H1 (cell line): ENCODE data around the gene SUGP1. TPM values are rescaled to one million over a fixed set of nuclear protein-coding genes. Genes with fewer than 3 reads are reported as not detected.

Source experiments
- CTCF ChIA-PET: fragments of 300-600 bp; sonication (Branson Sonifier 250); formaldehyde crosslinking; loops from one replicate; lab custom pipeline; 2021; ENCODE audit not compliant: partially characterized antibody; lab: Charles Lee
- POLR2A ChIA-PET: fragments of 300-600 bp; sonication (Branson Sonifier 250); formaldehyde crosslinking; loops from one replicate; lab custom pipeline; 2021; ENCODE audit warnings: inconsistent platforms; ENCODE audit not compliant: partially characterized antibody; lab: Charles Lee
- DNase-seq, 2 experiments: peaks; one replicate each; pipeline versions ENCODE4 v3.0.0 to v3.0.0-alpha.2; 2010 to 2022; ENCODE audit warnings: low spot score in 2 of 2, low read depth in 1 of 2, mixed read lengths in 1 of 2
- FAIRE-seq: peaks from 2 replicates; lab custom pipeline; 2011; peaks lifted over from hg19 to GRCh38; lab: Jason Lieb, UNC
- H2AFZ ChIP-seq: 2 replicates; pipeline ENCODE4 v1.8.1; 2012; ENCODE audit warnings: low read length, inconsistent platforms
- H2AK5ac ChIP-seq: 2 replicates; pipeline ENCODE4 v1.6.1; 2013; ENCODE audit warnings: low read depth, low read length
- H2BK120ac ChIP-seq: replicated peaks from 2 replicates; pipeline ENCODE3; 2013; ENCODE audit warnings: low read depth, low read length, inconsistent platforms
- H2BK12ac ChIP-seq: 2 replicates; pipeline ENCODE4 v1.6.1; 2013; ENCODE audit warnings: low read depth, low read length
- H2BK15ac ChIP-seq: 2 replicates; pipeline ENCODE4 v1.6.1; 2013; ENCODE audit warnings: low read length
- H2BK20ac ChIP-seq: 2 replicates; pipeline ENCODE4 v1.6.1; 2013; ENCODE audit warnings: low read length
- H2BK5ac ChIP-seq: 2 replicates; pipeline ENCODE4 v1.6.1; 2013; ENCODE audit warnings: low read depth, low read length
- H3K14ac ChIP-seq: 2 replicates; pipeline ENCODE4 v1.6.1; 2013; ENCODE audit warnings: inconsistent platforms; ENCODE audit not compliant: insufficient read length
- H3K18ac ChIP-seq: 2 replicates; pipeline ENCODE4 v1.6.1; 2013; ENCODE audit warnings: low read length; ENCODE audit errors: extremely low read depth
- H3K23ac ChIP-seq: 2 replicates; pipeline ENCODE4 v1.6.1; 2013; ENCODE audit warnings: inconsistent platforms; ENCODE audit not compliant: insufficient read length
- H3K23me2 ChIP-seq: 2 replicates; pipeline ENCODE4 v1.6.1; 2013; ENCODE audit warnings: low read depth, low read length
- H3K27ac ChIP-seq: 2 replicates; pipeline ENCODE4 v1.6.1; 2011; ENCODE audit warnings: low read depth, low read length, inconsistent platforms
- H3K27me3 ChIP-seq, 4 experiments: replicated peaks in 1 of 4; 1 replicate in 1 of 4; 2 replicates in 3 of 4; pipeline versions ENCODE4 v1.6.1 to v1.8.1; 2011 to 2013; ENCODE audit warnings: low read length in 3 of 4, mild to moderate bottlenecking in 3 of 4, inconsistent platforms in 2 of 4, mixed read lengths in 2 of 4, moderate library complexity in 1 of 4; ENCODE audit not compliant: control insufficient read depth in 3 of 4, insufficient read depth in 3 of 4; ENCODE audit errors: extremely low read depth in 1 of 4
- H3K36me3 ChIP-seq, 4 experiments: 2 replicates each; pipeline versions ENCODE4 v1.6.1 to v1.8.1; 2011 to 2013; ENCODE audit warnings: mild to moderate bottlenecking in 4 of 4, low read length in 3 of 4, moderate library complexity in 2 of 4, control low read depth in 1 of 4, inconsistent platforms in 1 of 4; ENCODE audit not compliant: insufficient read depth in 4 of 4, control insufficient read depth in 2 of 4
- H3K4ac ChIP-seq: replicated peaks from 2 replicates; pipeline ENCODE3; 2013; ENCODE audit warnings: low read length, low read depth, mixed read lengths, inconsistent platforms; ENCODE audit not compliant: insufficient read length
- H3K4me1 ChIP-seq, 4 experiments: replicated peaks in 1 of 4; 1 replicate in 1 of 4; 2 replicates in 3 of 4; pipeline versions ENCODE4 v1.6.1 to v1.8.1; 2011 to 2013; ENCODE audit warnings: low read length in 3 of 4, inconsistent platforms in 2 of 4, mixed read lengths in 1 of 4; ENCODE audit not compliant: insufficient read depth in 4 of 4, control insufficient read depth in 3 of 4
- H3K4me2 ChIP-seq, 2 experiments: 2 replicates each; pipeline versions ENCODE4 v1.6.1 to v1.8.1; 2011 to 2013; ENCODE audit warnings: low read depth in 2 of 2, low read length in 2 of 2, control low read depth in 1 of 2, inconsistent platforms in 1 of 2, mild to moderate bottlenecking in 1 of 2; ENCODE audit not compliant: insufficient read depth in 1 of 2
- H3K4me3 ChIP-seq, 4 experiments: fragments of 200-600, 300-600 bp in 1 of 4; sonication (generic), shearing (Covaris generic), sonication (Bioruptor Twin) in 1 of 4; 2 replicates each; pipeline versions ENCODE4 v1.5.1 to v1.8.1; 2011 to 2016; ENCODE audit warnings: low read length in 4 of 4, low read depth in 3 of 4, control low read depth in 2 of 4, inconsistent platforms in 2 of 4, mild to moderate bottlenecking in 2 of 4, mixed read lengths in 1 of 4, moderate library complexity in 1 of 4; ENCODE audit not compliant: insufficient read depth in 2 of 4; ENCODE audit errors: extremely low read depth in 1 of 4
- H3K56ac ChIP-seq: replicated peaks from 2 replicates; pipeline ENCODE3; 2013; ENCODE audit warnings: low read depth, mild to moderate bottlenecking, mixed read lengths, low read length, inconsistent platforms; ENCODE audit not compliant: insufficient read length
- H3K79me1 ChIP-seq: 2 replicates; pipeline ENCODE4 v1.6.1; 2013; ENCODE audit warnings: low read depth, low read length, control low read depth
- H3K79me2 ChIP-seq, 2 experiments: 2 replicates each; pipeline versions ENCODE4 v1.6.1 to v1.8.1; 2012 to 2013; ENCODE audit warnings: low read length in 2 of 2, mild to moderate bottlenecking in 2 of 2, inconsistent platforms in 1 of 2; ENCODE audit not compliant: insufficient read depth in 2 of 2, control insufficient read depth in 1 of 2
- H3K9ac ChIP-seq, 4 experiments: replicated peaks in 1 of 4; 1 replicate in 1 of 4; 2 replicates in 3 of 4; pipeline versions ENCODE4 v1.6.1 to v1.8.1; 2011 to 2013; ENCODE audit warnings: low read depth in 3 of 4, low read length in 3 of 4, control low read depth in 2 of 4, mild to moderate bottlenecking in 2 of 4, moderate library complexity in 2 of 4, inconsistent platforms in 1 of 4; ENCODE audit errors: extremely low read depth in 1 of 4
- H3K9me3 ChIP-seq, 2 experiments: 2 replicates each; pipeline versions ENCODE4 v1.6.1 to v1.8.1; 2012 to 2013; ENCODE audit warnings: mild to moderate bottlenecking in 2 of 2, moderate library complexity in 2 of 2, control low read depth in 1 of 2, inconsistent platforms in 1 of 2, low read depth in 1 of 2, low read length in 1 of 2, mixed read lengths in 1 of 2; ENCODE audit not compliant: insufficient read depth in 2 of 2
- H4K20me1 ChIP-seq, 2 experiments: replicated peaks in 1 of 2; 2 replicates each; pipeline versions ENCODE3 to v1.8.1; 2011 to 2013; ENCODE audit warnings: inconsistent platforms in 2 of 2, low read length in 2 of 2, mild to moderate bottlenecking in 1 of 2; ENCODE audit not compliant: insufficient read depth in 2 of 2, control insufficient read depth in 1 of 2
- H4K5ac ChIP-seq: 2 replicates; pipeline ENCODE4 v1.6.1; 2013; ENCODE audit warnings: low read length, low read depth, mixed read lengths, inconsistent platforms; ENCODE audit not compliant: insufficient read length
- H4K8ac ChIP-seq: 2 replicates; pipeline ENCODE4 v1.8.0; 2013; ENCODE audit warnings: mild to moderate bottlenecking, moderate library complexity, low read length, inconsistent platforms; ENCODE audit not compliant: insufficient read depth; ENCODE audit errors: extremely low read depth
- H4K91ac ChIP-seq: replicated peaks from 2 replicates; pipeline ENCODE3; 2013; ENCODE audit warnings: low read length, mixed read lengths, inconsistent platforms; ENCODE audit not compliant: insufficient read length
- MAFK ChIP-seq: IDR thresholded peaks from 2 replicates; pipeline ENCODE4 v1.6.1; 2012; ENCODE audit warnings: low read depth, mild to moderate bottlenecking, improper control_type of control experiment, low read length
- PHF8 ChIP-seq: fragments of 200-600 bp; sonication (generic); conservative IDR thresholded peaks from 2 replicates; pipeline ENCODE4 v1.7.1; 2012; ENCODE audit warnings: low read depth, mild to moderate bottlenecking, inconsistent platforms, low read length, moderate library complexity
- RFX5 ChIP-seq: IDR thresholded peaks from 2 replicates; pipeline ENCODE4 v1.6.1; 2011; ENCODE audit warnings: low read depth, low read length, improper control_type of control experiment, borderline replicate concordance
- SIN3A ChIP-seq, 2 experiments: IDR thresholded peaks in 1 of 2; conservative IDR thresholded peaks in 1 of 2; 2 replicates each; pipeline ENCODE4 v1.6.1; 2011 to 2012; ENCODE audit warnings: low read length in 2 of 2, improper control_type of control experiment in 1 of 2, low read depth in 1 of 2, mild to moderate bottlenecking in 1 of 2
- YY1 ChIP-seq: IDR thresholded peaks from 2 replicates; pipeline ENCODE4 v1.6.1; 2011; ENCODE audit warnings: low read depth, mild to moderate bottlenecking, low read length
- WGBS, 2 experiments: shearing (Covaris generic) in 1 of 2; methylation state at CpG; one replicate each; pipeline versions ENCODE4 v1.1.6 to v1.1.7; 2013 to 2015; ENCODE audit warnings: low lambda C conversion rate in 2 of 2, mixed read lengths in 2 of 2, inconsistent platforms in 1 of 2, low coverage in 1 of 2, missing lambda C conversion rate in 1 of 2; ENCODE audit not compliant: insufficient replicate concordance in 2 of 2, insufficient coverage in 1 of 2, insufficient read length in 1 of 2; ENCODE audit errors: extremely low coverage in 1 of 2, missing lambda C conversion rate in 1 of 2; 5-methylcytosine and 5-hydroxymethylcytosine counted together
- polyA plus RNA-seq, 7 experiments: library from polyadenylated mRNA; depleted of rRNA in 3 of 7; stranded (reverse) in 5 of 7; unstranded in 2 of 7; fragments of >200 nt in 5 of 7; fragments of 200-250 nt in 2 of 7; gene quantifications; 1 replicate in 5 of 7; 2 replicates in 1 of 7; 4 replicates in 1 of 7; pipeline versions ENCODE4 v1.2.1 to v1.2.3, GENCODE V29; 2011 to 2013; ENCODE audit warnings: missing spikeins in 2 of 7, mixed read lengths in 2 of 7
- total RNA-seq: library from RNA; stranded (reverse); fragmentation: NEBNext Ultra II Directional; extraction: Animal tissue kit (Norgen Biotek cat#: 25700); gene quantifications from 2 replicates; pipeline ENCODE4 v1.2.1, GENCODE V29; 2021

Gene SUGP1
- total and polyA plus RNA-seq, 2 of the 8 experiments (the other 6 are each of a cell fraction or from before 2014, with no cell fraction given): 38.5 to 65.2 TPM

DNA sequence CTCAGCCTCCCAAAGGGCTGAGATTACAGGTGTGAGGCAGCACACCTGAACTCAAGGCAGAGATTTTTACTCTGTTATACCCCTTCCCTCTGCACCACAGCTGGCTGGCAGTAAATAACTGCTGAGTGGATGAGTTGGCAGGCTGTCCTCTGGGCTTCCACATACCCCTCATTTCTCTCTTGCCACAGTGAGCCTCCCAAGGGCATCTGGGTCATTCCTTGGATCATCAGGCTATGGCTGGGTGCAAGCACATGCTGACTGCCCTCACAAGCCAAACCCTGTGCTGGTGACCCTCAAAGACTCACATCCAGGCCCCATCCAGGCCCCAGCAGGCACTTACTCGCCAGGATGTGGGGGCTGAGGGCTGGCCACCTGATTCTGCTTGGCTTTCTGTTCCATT lies 4.2 kb downstream of the SUGP1 start:
- H3K18ac ChIP-seq: no peak overlapping the region
- H2AK5ac ChIP-seq: no peak overlapping the region
- no peak for DNase-seq
- peaks cover 0 to 4% (median 1%) of the 10 kb centered on the region in 4 experiments; a peak in 1 of 7 replicates for H3K4me1 ChIP-seq
- ChIA-PET POLR2A (interaction anchor here (1.2 to 1.8 kb wide), 3 partner anchors 12 to 92 kb away, joined by 3 to 4 read pairs (median 3); no protein-coding TSS in a partner anchor), CTCF (interaction anchor here (0.8 to 2.5 kb wide), 11 partner anchors 9 to 130 kb away, joined by 3 to 11 read pairs (median 3); no protein-coding TSS in a partner anchor)
- H3K4ac ChIP-seq: no peak overlapping the region
- H3K4me3 ChIP-seq: no peak overlapping the region
- no peak overlapping the region for H4K5ac ChIP-seq
- H2AFZ ChIP-seq: no peak overlapping the region
- no peak overlapping the region for H4K91ac ChIP-seq
- peaks cover 3% of the 10 kb centered on the region in 2 experiments for H4K20me1 ChIP-seq
- no peak overlapping the region for H2BK15ac ChIP-seq
- no peak overlapping the region for H4K8ac ChIP-seq
- H3K9me3 ChIP-seq: no peaks in the 10 kb centered on the region
- no peaks in the 10 kb centered on the region; the same call in 1 of the 2 replicates for H3K79me1 ChIP-seq
- no peak overlapping the region for H2BK120ac ChIP-seq
- H3K79me2 ChIP-seq: peaks cover 3 to 35% of the 10 kb centered on the region in 2 experiments; a peak in 3 of 4 replicates
- no peak overlapping the region for H3K27ac ChIP-seq
- peaks cover 3% of the 10 kb centered on the region; the same call in 1 of the 2 replicates for H3K23me2 ChIP-seq
- H3K14ac ChIP-seq: no peak overlapping the region
- H3K36me3 ChIP-seq: peaks cover 4 to 35% (median 8%) of the 10 kb centered on the region in 4 experiments; a peak in 5 of 8 replicates
- H2BK5ac ChIP-seq: no peak overlapping the region
- no peak overlapping the region for H3K4me2 ChIP-seq
- no peak overlapping the region for H3K56ac ChIP-seq
- H3K23ac ChIP-seq: no peak overlapping the region
- 0 out of 7 replicates have a peak overlapping the region, but pooled peaks of 1 of the 4 experiments have one; percentile 19 for H3K9ac ChIP-seq
- H2BK20ac ChIP-seq: no peak overlapping the region
- no peak overlapping the region for H2BK12ac ChIP-seq
- H3K27me3 ChIP-seq: no peaks in the 10 kb centered on the region
- 77% methylated on average over 1 of the region's 1 CpG; no CpG with 5 or more reads in 1 of the 2 experiments for WGBS, 2 experiments
- TF ChIP-seq MAFK (no peak), SIN3A (conservative IDR thresholded peaks at IDR 0.05 in 1 of 2, IDR thresholded peaks at IDR 0.05 in 1 of 2; ENCODE audit: low read depth in 1 of 2, low read length in 2 of 2) (no peak), RFX5 (no peak), PHF8 (no peak), YY1 (no peak)
- TF ChIP-seq, all 59 proteins: peak for 0
- no peak for FAIRE-seq
